Pancreas (tissue), 10 donors: ENCODE data around the gene CSTPP1. TPM values are rescaled to one million over a fixed set of nuclear protein-coding genes. Genes with fewer than 3 reads are reported as not detected.

Source experiments
- ATAC-seq, 4 donors: fragments of 200-7000 bp; cut with Tn5 transposase; one replicate each; pipeline versions ENCODE4 v1.8.0 to v1.9.1; 2020; ENCODE audit warnings: mild to moderate bottlenecking in 4 of 4, moderate library complexity in 4 of 4
- DNase-seq, 6 donors: peaks; one replicate each; pipeline ENCODE4 v3.0.0-alpha.2; 2020
- FAIRE-seq: peaks from 2 replicates; lab custom pipeline; 2012; peaks lifted over from hg19 to GRCh38; lab: Jason Lieb, UNC
- H3K27ac ChIP-seq, 4 donors: fragments of 200-600 bp; sonication (generic); 1 replicate in 3 of 4; 2 replicates in 1 of 4; pipeline versions ENCODE4 v1.5.0 to v1.8.0; 2020
- H3K27me3 ChIP-seq, 4 donors: fragments of 200-600 bp; one replicate each; pipeline ENCODE4 v1.8.0; 2021
- H3K36me3 ChIP-seq, 3 donors: fragments of 200-600 bp; sonication (generic) in 1 of 3; one replicate each; pipeline versions ENCODE4 v1.5.0 to v1.8.0; 2020 to 2021
- H3K4me1 ChIP-seq, 3 donors: fragments of 200-600 bp; one replicate each; pipeline ENCODE4 v1.8.0; 2021
- H3K4me3 ChIP-seq, 4 donors: fragments of 200-600 bp; sonication (generic) in 2 of 4; one replicate each; pipeline versions ENCODE4 v1.5.0 to v1.8.0; 2020 to 2021
- H3K9me3 ChIP-seq, 4 donors: fragments of 200-600 bp; one replicate each; pipeline ENCODE4 v1.8.0; 2021
- CTCF ChIP-seq, 4 donors: fragments of 200-600 bp; sonication (generic) in 3 of 4; IDR thresholded peaks; one replicate each; pipeline versions ENCODE4 v1.5.0 to v1.8.0; 2021; ENCODE audit warnings: antibody characterized with exemption in 4 of 4
- WGBS, 2 donors: extraction: QIAGEN DNeasy Blood & Tissue Kit; methylation state at CpG; one replicate each; pipeline ENCODE4 v1.1.7; 2013; 5-methylcytosine and 5-hydroxymethylcytosine counted together
- intact Hi-C, 3 donors: fragments of 100-400 bp; cut with DNase I; formaldehyde crosslinking; loops; one replicate each; pipeline versions ENCODE4 v1.11.1 to v1.14.2; 2022
- polyA plus RNA-seq, 2 donors: library from polyadenylated mRNA; stranded (reverse); fragments of 200-250 nt; gene quantifications; one replicate each; pipeline ENCODE4 v1.2.3, GENCODE V29; 2013
- total RNA-seq, 6 donors: library from RNA; stranded (reverse); fragmentation: NEBNext Ultra II Directional in 4 of 6; extraction: Animal tissue kit (Norgen Biotek cat#: 25700) in 4 of 6; gene quantifications; one replicate each; pipeline versions ENCODE4 v1.2.1 to v1.2.4, GENCODE V29; 2021 to 2023
- donor health status: healthy with polysubstance abuse.
- donor health status: DM: no; HTN: no; CAD: no; lungs with moderate emphysema.
- donor health status: DM: no; HTN: no; CAD: no.
- donor health status: control.
- donor health status: control.
- donor health status: Bipolar disorder and iron deficiency.
- donor health status: DM: yes; HTN: yes; CAD: no.
- donor health status: DM: no; HTN: no; CAD: no.
- donor health status: DM: no; HTN: no; CAD: no.
- donor health status: DM: yes; HTN: yes; CAD: no.

CSTPP1 gene
- total and polyA plus RNA-seq, 8 donors: 9.7 to 23.6 (median 14.0) TPM

GRCh38 chr11:47034091-47034490 is 97.5 kb downstream of the CSTPP1 start:
- FAIRE-seq (no peak), ATAC-seq (no peak), DNase-seq (no peak)
- Histone ChIP-seq H3K4me1 (no peaks in the 10 kb centered on the region), H3K36me3 (no peaks in the 10 kb centered on the region), H3K27me3 (no peaks in the 10 kb centered on the region), H3K27ac (no peak overlapping the region), H3K9me3 (no peaks in the 10 kb centered on the region), H3K4me3 (no peak overlapping the region)
- intact Hi-C loops: no loop called here
- no peak for TF ChIP-seq CTCF (IDR thresholded peaks at IDR 0.05)

- DNase-seq (no peak), ATAC-seq (no peak), FAIRE-seq (no peak)
- no peak for TF ChIP-seq CTCF (IDR thresholded peaks at IDR 0.05)
- Histone ChIP-seq H3K4me3 (no peak overlapping the region), H3K9me3 (no peaks in the 10 kb centered on the region), H3K36me3 (no peaks in the 10 kb centered on the region), H3K27me3 (no peaks in the 10 kb centered on the region), H3K27ac (no peak overlapping the region), H3K4me1 (no peaks in the 10 kb centered on the region)
- 81 to 88% methylated on average over 5 of the region's 5 CpGs for WGBS, 2 donors
- intact Hi-C loops: no loop called here
These were observed 98.5 kb downstream of the CSTPP1 start for GRCh38 chr11:47035108-47035507.

DNA sequence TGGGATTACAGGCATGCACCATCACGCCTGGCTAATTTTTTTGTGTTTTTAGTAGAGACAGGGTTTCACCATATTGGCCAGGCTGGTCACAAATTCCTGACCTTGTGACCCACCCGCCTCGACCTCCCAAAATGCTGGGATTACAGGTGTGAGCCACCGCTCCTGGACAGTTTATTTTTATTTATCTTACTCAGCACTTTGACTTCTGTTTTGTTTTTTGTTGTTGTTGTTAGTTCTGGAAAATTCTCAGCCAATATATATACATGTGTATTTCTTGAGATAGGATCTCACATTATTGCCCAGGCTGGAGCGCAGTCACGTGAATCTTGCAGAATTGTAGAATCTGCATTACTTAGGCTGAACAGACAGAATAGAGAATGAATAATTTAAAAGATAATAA is 107.6 kb downstream of the CSTPP1 start:
- no peak overlapping the region for H3K4me3 ChIP-seq
- no peak for TF ChIP-seq CTCF (IDR thresholded peaks at IDR 0.05)
- H3K9me3 ChIP-seq: no peaks in the 10 kb centered on the region
- DNase-seq (no peak), ATAC-seq (no peak), FAIRE-seq (no peak)
- 95 to 96% methylated on average over 6 of the region's 6 CpGs for WGBS, 2 donors
- no peaks in the 10 kb centered on the region for H3K36me3 ChIP-seq
- no peaks in the 10 kb centered on the region for H3K4me1 ChIP-seq
- intact Hi-C loops: no loop called here
- H3K27me3 ChIP-seq: no peaks in the 10 kb centered on the region
- H3K27ac ChIP-seq: no peak overlapping the region

GRCh38 chr11:47047972-47048371 is 111.4 kb downstream of the CSTPP1 start:
- intact Hi-C loops: no loop called here
- DNase-seq: no peak
- Histone ChIP-seq H3K4me3 (no peak overlapping the region), H3K27me3 (no peaks in the 10 kb centered on the region), H3K4me1 (no peaks in the 10 kb centered on the region), H3K9me3 (no peaks in the 10 kb centered on the region), H3K36me3 (no peaks in the 10 kb centered on the region), H3K27ac (no peak overlapping the region)
- WGBS, 2 donors: 95 to 96% methylated on average over 1 of the region's 1 CpG
- FAIRE-seq: no peak
- no peak for ATAC-seq
- no peak for TF ChIP-seq CTCF (IDR thresholded peaks at IDR 0.05)

DNA sequence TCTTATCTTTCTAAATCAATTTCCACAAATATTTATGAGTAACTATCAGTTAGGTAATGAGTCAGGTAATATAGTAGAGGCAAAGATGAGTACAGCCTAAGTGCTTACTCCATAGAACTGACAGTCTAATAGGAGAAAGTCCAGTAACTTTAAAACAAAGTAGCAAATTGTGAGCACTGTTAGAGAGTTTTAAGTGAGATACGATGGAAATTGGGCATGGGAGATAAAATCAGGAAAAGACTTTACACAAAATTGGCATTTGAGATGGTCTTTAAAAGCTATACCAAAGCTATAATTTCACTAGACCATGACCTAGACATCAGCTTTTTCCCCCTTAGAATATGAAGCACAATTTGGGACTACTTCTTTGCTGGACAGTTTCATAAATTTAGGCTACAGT is 113.7 kb downstream of the CSTPP1 start:
- Histone ChIP-seq H3K4me1 (no peaks in the 10 kb centered on the region), H3K9me3 (no peaks in the 10 kb centered on the region), H3K4me3 (no peak overlapping the region), H3K27ac (no peak overlapping the region), H3K27me3 (no peaks in the 10 kb centered on the region), H3K36me3 (no peaks in the 10 kb centered on the region)
- ATAC-seq (no peak), DNase-seq (no peak), FAIRE-seq (no peak)
- 94 to 100% methylated on average over 1 of the region's 1 CpG for WGBS, 2 donors
- no peak for TF ChIP-seq CTCF (IDR thresholded peaks at IDR 0.05)
- intact Hi-C loops: no loop called here
